GM21367 (cell line): ENCODE results near the gene EYS.
"Not testable (repeated sequence)": the region's sequence is repeated elsewhere in the genome, so short reads cannot be mapped to it uniquely, and the experiment has no call there.

Experiments used
- ATAC-seq: cut with Tn5 transposase; IDR thresholded peaks from one replicate; pipeline ENCODE4 v1.9.1; 2021; ENCODE audit not compliant: unreplicated experiment

The EYS gene

DNA sequence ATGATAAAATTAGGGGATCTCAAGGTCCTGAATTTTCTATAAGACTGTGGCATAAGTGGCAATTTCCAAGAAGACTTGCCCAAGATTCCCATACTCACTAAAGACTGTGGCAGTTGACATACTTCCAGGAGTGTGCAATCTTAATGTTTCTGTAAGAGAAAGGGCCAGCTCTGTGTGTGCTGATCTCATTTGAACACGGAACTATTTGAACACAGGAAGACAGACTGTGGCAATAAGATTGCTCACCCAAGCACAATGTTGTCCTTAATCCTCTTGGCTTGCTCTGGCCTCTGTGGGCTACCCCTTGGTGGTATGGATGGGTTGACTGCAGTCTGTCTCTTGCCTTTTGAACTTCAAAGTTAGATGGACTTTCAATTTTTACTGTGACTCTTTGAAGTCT, 1920.0 kb downstream of the EYS start:
- no peak for ATAC-seq

DNA sequence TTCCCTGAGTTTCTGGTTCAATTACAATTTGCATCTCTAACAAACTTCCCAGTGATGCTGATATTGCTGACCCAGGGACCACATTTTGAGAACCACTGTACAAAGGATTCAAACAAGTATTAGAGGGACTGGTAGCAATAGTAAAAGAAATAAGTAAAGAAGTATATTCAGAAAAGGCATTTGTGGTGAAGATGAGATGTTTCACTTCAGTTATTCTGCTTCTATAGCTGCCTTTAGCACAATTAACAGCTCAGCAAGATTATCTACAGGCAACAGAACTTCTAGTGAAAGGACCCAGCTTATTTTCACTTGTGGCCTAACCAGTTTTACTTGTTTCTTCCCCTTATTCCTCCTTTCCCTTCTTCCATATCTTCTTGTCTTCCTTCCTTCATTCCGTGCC, 1922.0 kb downstream of the EYS start:
- no peak for ATAC-seq

DNA sequence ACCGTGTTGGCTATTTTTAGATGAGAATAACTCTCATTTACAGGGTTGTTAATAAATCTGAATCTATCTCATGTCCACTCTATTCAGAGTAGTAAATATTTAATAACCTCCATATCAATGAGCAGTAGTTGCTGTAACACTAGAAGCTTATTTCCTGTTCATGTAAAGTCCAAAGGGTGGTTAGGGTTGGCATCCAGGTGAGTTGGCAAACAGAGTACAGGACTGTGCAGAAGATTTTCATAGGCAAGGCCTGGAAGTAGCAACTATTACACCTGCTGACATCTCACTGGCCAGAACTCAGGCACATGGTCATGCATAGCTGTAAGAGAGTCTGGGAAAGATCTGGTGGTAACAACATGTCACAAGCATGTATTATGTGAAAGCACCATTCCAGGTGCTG, 1923.9 kb downstream of the EYS start:
- no peak for ATAC-seq

DNA sequence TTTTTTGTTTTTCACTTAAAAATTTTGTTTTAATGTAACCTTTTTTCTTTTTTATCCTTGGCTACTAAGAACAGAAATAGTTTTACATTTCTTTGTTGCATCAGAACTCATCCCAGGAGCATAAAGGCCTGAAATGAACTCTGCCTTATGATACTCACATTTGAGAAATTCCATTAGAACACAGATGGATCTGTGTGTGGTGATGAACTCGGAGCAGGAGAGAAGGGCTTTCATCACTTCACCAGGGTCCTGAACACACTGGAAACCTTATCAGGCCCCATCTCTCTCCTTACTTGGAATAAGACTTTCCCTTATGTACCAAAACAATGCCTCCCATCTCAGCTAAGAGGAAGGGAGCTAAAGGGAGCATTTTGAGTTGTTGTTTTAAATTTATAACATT, 1932.1 kb downstream of the EYS start:
- ATAC-seq = no peak

DNA sequence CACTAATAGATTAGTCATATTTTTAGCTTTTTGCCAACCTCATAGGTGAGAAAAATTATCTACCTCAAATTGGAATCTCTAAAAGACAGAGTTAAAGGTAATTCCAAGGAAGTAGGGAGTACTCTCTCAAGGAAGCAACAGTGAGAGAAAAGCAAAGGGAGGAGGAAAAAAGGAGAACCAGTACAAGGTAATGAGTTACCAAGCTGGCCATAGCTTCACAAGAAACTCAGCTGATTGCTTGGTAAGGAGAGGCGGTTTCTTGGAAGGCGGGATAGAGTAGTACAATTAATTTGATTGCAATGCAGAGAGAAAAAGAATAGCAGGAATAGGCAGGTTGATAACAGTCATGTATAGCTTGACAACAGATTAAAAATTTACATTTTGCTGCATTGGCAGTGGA, 1933.8 kb downstream of the EYS start:
- no peak for ATAC-seq

DNA sequence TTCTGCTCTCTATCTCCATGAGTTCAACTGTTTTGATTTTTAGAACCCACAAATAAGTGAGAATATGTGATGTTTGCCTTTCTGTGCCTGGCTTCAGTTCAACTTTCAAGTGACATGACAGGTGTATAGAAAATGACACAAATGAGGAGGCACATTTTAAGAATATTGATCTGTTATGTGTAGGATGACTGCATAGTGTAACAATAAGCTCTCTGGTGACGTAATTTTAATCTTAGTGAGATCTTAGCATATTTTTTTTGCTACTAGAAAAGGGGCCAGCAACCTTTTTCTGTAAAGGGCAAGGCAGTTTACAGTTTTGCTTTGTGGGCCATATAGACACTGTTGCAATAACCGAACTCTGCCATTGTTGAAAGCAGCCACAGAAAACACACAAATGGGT, 1941.2 kb downstream of the EYS start:
- ATAC-seq = no peak

DNA sequence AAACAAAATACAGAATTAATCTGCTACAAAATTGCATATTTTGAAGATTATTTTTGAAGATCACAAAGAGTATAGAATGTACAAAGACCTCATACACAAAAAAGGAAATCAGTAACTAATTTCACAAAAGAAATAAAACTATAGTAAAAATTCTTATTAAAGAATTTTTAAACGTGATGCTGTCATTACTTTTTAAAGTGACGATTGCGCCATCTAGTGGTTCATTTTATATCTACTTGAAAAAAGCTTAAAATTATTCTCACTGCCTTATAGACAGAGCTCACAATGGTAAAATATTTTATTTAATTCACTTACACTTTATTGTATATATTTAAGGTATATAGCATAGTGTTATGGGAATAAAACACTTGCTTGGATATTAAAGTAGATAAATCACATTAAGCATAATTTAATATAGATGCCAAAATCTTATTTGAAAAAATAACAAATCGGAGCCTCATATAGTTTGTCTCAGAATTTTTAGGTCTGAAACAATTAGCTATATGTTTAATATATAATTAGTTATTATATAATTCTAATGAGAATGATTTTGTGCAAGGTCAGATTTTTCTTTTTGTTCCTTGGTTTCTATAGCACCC, 1942.6 kb downstream of the EYS start:
- no peak for ATAC-seq

DNA sequence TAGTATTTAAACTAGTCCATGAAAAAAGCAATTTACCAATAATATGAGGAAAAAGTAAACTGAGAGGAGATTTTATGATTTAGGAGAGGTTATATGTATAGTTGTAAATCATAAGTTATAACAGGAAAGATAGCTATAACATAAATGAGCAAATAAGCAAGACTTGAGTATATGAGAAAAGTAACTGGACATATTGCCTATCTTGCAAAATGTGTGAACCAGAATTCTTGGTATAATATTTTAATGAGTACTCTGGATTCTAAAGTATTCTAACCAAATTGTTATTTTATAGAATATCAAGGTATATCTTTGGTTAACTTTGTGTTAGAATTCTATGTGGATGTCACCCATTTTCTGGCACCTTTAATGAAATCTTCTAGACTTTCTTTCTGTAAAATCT, 1946.8 kb downstream of the EYS start:
- no peak for ATAC-seq

DNA sequence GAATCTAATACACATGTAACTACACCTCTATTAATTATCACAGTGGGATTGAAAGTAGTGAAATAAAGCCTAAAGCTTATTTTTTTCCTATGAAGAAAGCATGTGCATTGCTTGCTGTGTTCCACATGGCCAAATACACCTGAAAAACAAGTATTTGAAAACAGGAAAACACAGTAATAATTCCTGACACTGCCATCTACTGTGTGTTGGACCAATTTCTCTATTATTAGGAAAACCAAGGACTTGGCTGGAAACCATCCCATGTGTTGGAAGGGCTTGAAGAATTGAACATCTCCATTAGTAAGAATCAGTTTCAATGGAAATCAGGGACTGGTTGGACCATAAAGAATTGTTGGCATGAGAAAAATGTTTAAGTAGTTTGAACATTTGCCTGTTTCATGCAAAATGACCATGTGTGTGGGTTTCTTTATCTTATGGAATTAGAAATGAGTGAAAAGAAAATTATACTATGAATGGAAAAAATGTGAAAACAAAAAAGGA, 1947.4 kb downstream of the EYS start:
- no peak for ATAC-seq

DNA sequence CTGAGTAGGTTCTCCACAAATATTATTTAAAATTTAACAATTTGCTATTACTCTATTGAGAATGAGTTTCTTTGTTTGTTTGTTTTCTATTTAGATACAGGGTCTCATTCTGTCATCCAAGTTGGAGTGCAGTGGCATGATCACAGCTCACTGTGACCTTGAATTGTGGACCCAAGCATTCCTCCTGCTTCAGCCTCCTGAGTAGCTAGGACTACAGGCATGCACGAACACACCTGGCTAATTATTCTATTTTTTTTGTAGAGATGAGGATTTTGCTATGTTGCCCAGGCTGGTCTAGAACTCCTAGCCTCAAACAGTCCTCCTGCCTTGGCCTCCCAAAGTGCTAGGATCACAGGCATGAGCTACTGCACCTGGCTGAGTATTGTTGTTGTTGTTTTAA, 1949.2 kb downstream of the EYS start:
- ATAC-seq = no peak

DNA sequence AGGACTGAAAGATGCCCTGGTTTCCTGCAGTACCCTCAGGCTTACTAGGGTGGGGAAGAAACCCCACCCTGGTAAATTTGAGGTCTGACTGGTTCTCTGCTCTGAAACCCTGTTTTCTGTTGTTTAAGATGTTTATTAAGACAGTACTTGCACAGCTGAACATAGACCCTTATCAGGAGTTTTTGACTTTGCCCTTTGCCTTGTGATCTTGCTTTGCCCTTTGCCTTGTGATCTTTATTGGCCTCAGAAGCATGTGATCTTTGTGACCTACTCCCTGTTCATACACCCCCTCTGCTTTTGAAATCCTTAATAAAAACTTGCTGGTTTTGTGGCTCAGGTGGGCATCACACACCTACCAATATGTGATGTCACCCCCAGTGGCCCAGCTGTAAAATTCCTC, 1949.8 kb downstream of the EYS start:
- ATAC-seq = not testable (repeated sequence)

DNA sequence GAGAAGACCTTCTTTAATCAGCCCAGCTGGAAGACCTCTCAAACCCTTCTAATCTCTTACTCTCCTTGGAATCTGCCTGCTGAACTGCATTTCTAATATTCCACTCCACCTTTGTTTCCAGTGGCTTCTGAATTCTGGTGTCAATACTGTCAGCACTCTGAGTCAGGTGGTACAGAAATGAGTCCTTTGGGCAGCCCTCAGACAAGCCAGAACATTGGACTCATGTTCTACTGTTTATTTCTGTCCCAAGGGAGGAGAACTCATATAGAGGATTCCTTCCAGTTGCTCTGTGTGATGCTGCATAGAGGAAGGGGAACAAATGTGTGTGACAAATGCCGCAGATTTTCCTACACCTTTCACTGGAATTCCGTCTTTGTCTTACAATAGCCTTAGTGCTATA, 1956.6 kb downstream of the EYS start:
- ATAC-seq = no peak

DNA sequence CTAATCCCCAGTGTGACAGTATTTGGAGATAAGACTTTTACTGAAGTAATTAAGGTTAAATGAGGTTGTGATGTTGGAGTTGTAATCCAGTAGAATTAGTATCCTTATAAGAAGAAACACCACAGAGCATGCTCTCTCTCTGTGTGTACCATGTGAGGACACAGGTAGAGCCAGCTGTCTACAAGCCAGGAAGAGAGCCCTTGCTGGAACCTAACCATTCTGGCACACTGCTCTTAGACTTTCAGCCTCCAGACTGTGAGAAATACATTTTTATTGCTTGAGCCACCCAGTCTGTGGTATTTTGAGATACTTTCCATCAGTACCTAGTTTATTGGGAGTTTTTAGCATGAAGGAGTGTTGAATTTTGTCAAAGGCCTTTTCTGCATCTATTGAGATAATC, 1961.2 kb downstream of the EYS start:
- no peak for ATAC-seq

DNA sequence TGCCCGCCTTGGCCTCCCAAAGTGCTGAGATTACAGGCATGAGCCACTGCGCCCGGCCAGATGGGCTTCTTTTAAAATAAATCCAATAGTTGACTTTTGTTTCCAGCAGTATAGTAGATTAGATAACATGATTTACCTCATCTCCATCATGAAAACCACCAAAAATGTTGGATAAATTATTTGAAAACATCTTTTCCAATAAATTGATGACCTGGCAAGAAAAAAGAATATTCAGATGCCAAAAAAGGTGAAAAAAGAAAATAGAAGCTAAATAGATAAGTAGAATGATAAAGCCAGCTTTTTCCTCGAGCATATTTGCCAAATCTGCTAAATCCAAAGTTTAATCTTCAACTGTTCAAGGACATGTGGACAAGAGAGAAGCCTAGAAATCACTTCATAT, 1962.2 kb downstream of the EYS start:
- no peak for ATAC-seq

DNA sequence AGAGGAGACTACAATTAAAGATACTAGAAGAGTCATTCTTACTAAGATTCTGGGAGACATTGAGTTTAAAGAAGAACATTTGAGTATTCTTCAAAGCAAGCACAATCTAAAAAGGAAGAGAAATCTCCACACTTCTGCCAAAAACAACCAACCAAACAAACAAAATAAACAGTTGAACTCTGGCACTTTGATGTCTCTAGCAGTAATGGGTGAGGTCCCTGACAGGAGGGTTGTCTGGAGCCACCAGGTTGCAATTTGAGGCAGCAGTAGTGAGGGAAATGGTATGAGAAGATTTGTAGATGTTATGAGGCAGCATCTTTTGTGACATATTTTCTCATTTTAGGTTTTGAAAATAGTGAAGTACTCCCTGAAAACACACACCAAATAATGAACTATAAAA, 1963.3 kb downstream of the EYS start:
- no peak for ATAC-seq

DNA sequence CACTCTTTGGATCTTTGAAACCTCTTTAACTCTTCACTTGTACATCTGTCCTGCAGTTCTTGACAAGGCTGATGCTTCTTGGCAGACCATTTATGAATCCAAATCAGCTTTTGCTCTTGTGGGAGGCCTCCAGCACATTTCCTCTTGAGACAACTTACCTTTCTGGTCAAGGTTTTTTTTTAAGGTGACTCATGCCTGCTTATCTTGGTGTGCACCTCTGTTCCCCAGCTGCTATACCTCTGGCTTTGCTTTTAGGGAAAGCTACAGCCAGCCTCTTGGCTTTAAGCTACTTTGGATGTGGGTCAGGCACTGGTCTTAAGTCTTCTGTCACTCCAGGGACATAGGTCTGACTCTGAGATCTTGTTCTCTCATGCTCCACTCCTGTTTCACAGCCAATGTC, 1965.0 kb downstream of the EYS start:
- no peak for ATAC-seq

DNA sequence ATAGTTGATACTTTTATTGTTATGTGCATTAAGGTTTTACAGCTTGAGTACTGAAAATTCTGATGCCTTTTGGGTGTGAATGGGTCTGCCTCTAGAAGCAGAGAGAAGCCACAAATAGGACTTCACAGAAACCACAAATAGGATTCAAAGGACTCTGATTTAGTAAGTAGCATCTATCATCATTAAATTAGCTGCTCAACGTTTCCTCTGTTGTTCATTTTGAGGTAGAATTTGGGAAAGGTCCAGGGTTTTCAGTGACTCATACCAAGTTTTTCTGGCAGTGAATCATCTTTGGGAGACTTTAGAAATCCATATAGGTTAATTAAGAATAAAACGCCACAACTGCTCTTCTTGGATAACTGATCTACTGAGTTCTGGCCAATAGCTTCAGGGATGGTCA, 1966.3 kb downstream of the EYS start:
- no peak for ATAC-seq

DNA sequence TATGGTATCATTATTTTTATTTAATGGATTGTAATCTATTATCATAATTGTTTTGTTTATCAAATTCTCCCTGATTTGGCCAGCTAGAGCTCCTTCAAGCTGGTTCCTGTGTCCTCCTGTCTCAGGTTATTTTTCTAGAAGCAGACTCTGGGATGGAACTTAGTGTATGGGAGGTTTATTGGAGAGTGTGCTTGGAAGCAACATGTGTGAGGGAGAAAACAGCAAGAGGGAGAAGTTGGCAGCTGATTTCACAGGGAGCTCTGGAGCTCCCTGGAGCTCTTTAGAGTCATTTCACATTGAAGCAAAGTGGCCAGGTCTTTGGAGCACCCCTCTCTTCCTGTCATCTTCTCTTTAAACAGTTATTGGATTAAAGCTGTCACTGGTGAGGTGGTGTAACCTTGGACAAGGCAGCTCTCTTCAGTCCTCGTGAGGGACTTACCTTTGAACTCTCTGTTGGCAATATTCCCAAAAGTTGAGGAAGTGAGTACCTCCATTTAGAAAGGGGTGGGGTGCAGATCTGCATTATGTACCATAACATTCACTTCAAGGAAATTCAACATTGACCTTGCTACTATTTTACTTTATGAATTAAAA, 1967.8 kb downstream of the EYS start:
- ATAC-seq = no peak

DNA sequence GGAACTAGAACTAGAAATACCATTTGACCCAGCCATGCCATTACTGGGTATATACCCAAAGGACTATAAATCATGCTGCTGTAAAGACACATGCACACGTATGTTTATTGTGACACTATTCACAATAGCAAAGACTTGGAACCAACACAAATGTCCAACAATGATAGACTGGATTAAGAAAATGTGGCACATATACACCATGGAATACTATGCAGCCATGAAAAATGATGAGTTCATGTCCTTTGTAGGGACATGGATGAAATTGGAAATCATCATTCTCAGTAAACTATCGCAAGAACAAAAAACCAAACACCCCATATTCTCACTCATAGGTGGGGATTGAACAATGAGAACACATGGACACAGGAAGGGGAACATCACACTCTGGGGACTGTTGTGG, 1968.8 kb downstream of the EYS start:
- not testable (repeated sequence) for ATAC-seq

DNA sequence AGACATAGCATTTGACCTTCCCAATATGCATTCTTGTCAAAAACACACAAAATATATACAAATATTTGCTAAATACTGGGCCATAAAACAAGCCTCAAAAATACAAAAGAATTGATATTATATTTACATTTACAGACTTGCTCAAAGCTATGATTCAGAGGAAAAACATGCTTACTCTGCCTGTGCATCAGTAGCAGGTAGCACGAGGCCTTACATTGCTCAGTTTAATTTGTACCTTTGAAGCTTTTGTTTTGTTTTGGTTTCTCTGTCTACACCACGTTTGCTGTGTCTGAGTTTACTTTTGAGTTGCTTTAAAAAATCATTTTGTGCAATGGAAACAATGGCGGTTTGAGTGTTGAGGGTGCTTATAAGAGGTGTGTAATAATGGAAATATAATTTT, 1972.1 kb downstream of the EYS start:
- no peak for ATAC-seq

DNA sequence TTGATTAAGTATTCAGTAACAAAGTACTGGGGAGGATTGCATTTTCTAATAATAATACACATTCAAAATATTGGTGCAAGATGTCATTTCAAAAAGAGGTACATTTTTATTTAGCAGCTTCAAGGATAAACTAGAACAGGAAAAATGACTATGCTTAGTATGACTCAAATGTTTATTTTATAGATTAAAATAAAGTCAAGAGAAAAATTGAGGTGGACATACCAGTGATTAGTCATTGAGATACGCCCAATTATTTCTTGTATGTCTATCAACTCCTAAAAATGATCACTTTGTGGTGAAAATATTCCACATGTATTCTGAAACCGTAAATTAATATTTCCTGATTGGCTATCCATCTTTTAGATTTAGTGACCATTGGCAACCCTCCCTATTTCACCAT, 1974.7 kb downstream of the EYS start:
- ATAC-seq = no peak

DNA sequence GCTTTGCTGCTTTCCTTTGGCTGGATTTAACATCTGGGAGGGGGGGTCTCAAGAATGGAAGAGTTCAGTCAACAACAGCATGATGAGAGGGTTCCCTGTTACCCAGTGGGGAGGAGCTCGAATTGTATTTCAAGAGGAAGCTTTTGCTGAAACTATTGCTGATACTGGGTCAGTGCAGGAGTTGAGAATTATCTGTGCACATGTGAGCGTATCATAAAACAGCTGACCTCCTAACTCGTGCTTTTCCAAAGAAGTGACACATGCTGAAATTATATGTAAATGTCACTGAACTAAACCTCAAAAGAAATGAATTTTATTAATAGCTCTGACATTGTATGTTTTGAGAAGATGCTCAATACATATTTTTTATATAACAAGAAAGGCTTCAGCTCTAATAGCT, 1975.1 kb downstream of the EYS start:
- no peak for ATAC-seq

DNA sequence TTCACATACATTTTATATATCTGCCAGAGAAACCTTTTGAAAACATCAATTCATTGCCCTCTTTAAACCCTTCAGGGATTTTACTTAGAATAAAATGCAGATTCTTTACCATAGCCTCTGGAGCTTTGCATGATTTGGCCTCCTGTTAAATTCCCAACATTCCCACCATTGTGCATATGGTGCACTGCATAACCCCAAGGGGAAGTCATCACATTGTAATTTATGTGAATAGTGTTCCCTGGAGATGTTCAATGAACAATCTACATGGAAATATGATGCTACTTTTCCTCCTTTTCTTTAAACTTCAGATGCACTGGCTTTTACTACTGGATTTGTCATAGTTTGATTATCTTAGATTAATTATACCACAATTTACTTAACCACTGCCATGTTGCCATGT, 1976.7 kb downstream of the EYS start:
- ATAC-seq = no peak
